Esophagus muscularis mucosa (tissue), 3 donors: ENCODE results near the gene NHLRC4.

ENCODE experiments used
- POLR2AphosphoS5 ChIP-seq, 2 donors: sonication (generic); formaldehyde crosslinking; IDR thresholded peaks; one replicate each; pipeline ENCODE4 v1.6.1; 2017; ENCODE audit warnings: antibody characterized with exemption in 2 of 2
- TF ChIP-seq, protein P1 (sequence below), 3 experiments: fragments of 200-600 bp in 2 of 3; fragments of 450-650 bp in 1 of 3; sonication (generic) in 2 of 3; IDR thresholded peaks; one replicate each; pipeline ENCODE4 v1.5.1; 2017 to 2019; ENCODE audit warnings: antibody characterized with exemption in 3 of 3, mild to moderate bottlenecking in 2 of 3, moderate library complexity in 1 of 3

GRCh38 chr16:592518-593306 lies 25.9 kb downstream of the NHLRC4 start:
- TF ChIP-seq, protein P1, sequence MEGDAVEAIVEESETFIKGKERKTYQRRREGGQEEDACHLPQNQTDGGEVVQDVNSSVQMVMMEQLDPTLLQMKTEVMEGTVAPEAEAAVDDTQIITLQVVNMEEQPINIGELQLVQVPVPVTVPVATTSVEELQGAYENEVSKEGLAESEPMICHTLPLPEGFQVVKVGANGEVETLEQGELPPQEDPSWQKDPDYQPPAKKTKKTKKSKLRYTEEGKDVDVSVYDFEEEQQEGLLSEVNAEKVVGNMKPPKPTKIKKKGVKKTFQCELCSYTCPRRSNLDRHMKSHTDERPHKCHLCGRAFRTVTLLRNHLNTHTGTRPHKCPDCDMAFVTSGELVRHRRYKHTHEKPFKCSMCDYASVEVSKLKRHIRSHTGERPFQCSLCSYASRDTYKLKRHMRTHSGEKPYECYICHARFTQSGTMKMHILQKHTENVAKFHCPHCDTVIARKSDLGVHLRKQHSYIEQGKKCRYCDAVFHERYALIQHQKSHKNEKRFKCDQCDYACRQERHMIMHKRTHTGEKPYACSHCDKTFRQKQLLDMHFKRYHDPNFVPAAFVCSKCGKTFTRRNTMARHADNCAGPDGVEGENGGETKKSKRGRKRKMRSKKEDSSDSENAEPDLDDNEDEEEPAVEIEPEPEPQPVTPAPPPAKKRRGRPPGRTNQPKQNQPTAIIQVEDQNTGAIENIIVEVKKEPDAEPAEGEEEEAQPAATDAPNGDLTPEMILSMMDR (IDR thresholded peaks at IDR 0.05): no peak
- peak in 1 of 2 donors; percentile 14 for TF ChIP-seq POLR2AphosphoS5 (IDR thresholded peaks at IDR 0.05)
